Measurements from ENCODE around the gene SFXN5.
A peak's percentile ranks its signal among the peaks of the same experiment; 100 is the strongest.
"Not testable (repeated sequence)": the region's sequence is repeated elsewhere in the genome, so short reads cannot be mapped to it uniquely, and the experiment has no call there.

Gene SFXN5

GRCh38 chr2:73069041-73069854 is 2.3 kb downstream of the SFXN5 start:
- peak overlapping the region; percentile 85 for H3K4me3 ChIP-seq (ENCODE audit: insufficient read depth, low read length, poor library complexity, severe bottlenecking)

GRCh38 chr2:73068147-73068546 is 3.4 kb downstream of the SFXN5 start:
- H2AFZ ChIP-seq (ENCODE audit: low read depth, low read length, severe bottlenecking): no peak overlapping the region
- H3K79me2 ChIP-seq (ENCODE audit: insufficient read depth, low read length): peaks cover 44% of the 10 kb centered on the region
- no peak overlapping the region for H3K9ac ChIP-seq (ENCODE audit: low read length)
- no peak for TF ChIP-seq CTCF (IDR thresholded peaks at IDR 0.05; ENCODE audit: insufficient read depth, low read length, poor library complexity, severe bottlenecking)
- H3K9me2 ChIP-seq (replicated peaks; ENCODE audit: insufficient read depth, low read length): no peaks in the 10 kb centered on the region
- H3F3A ChIP-seq (ENCODE audit: insufficient read depth): peaks cover 8% of the 10 kb centered on the region
- H3K4me2 ChIP-seq (ENCODE audit: low read depth, low read length, poor library complexity, severe bottlenecking): no peak overlapping the region
- no peaks in the 10 kb centered on the region for H3K9me3 ChIP-seq (ENCODE audit: insufficient read depth, low read length)
- H3K27ac ChIP-seq (ENCODE audit: low read depth, low read length): no peak overlapping the region
- no peak overlapping the region for H3K4me3 ChIP-seq (ENCODE audit: insufficient read depth, low read length, poor library complexity, severe bottlenecking)
- H3K36me3 ChIP-seq (ENCODE audit: low read length): no peaks in the 10 kb centered on the region
- no peaks in the 10 kb centered on the region for H3K27me3 ChIP-seq (ENCODE audit: low read length)
- no peaks in the 10 kb centered on the region for H4K20me1 ChIP-seq (ENCODE audit: low read depth, low read length)

More at GRCh38 chr2:73069041-73069854, 2.3 kb downstream of the SFXN5 start:
- Histone ChIP-seq H2AFZ (ENCODE audit: low read depth, low read length, severe bottlenecking) (no peak overlapping the region), H3K79me2 (ENCODE audit: insufficient read depth, low read length) (peaks cover 35% of the 10 kb centered on the region), H3K9me2 (replicated peaks; ENCODE audit: insufficient read depth, low read length) (no peaks in the 10 kb centered on the region), H3F3A (ENCODE audit: insufficient read depth) (peaks cover 10% of the 10 kb centered on the region), H3K36me3 (ENCODE audit: low read length) (no peaks in the 10 kb centered on the region), H4K20me1 (ENCODE audit: low read depth, low read length) (no peaks in the 10 kb centered on the region), H3K27ac (ENCODE audit: low read depth, low read length) (no peak overlapping the region), H3K27me3 (ENCODE audit: low read length) (no peaks in the 10 kb centered on the region), H3K9me3 (ENCODE audit: insufficient read depth, low read length) (no peaks in the 10 kb centered on the region), H3K4me2 (ENCODE audit: low read depth, low read length, poor library complexity, severe bottlenecking) (peak overlapping the region; percentile 85), H3K9ac (ENCODE audit: low read length) (peak overlapping the region; percentile 98)
- TF ChIP-seq EZH2phosphoT487 (conservative IDR thresholded peaks at IDR 0.05; ENCODE audit: low read length): no peak
- TF ChIP-seq CTCF (IDR thresholded peaks at IDR 0.05; ENCODE audit: insufficient read depth, low read length, poor library complexity, severe bottlenecking): no peak

- Histone ChIP-seq H3K4me2 (ENCODE audit: low read depth, low read length, poor library complexity, severe bottlenecking) (no peak overlapping the region), H3K9ac (ENCODE audit: low read length) (no peak overlapping the region), H3K27ac (ENCODE audit: low read depth, low read length) (no peak overlapping the region), H3K27me3 (ENCODE audit: low read length) (no peaks in the 10 kb centered on the region), H2AFZ (ENCODE audit: low read depth, low read length, severe bottlenecking) (no peak overlapping the region), H3K9me2 (replicated peaks; ENCODE audit: insufficient read depth, low read length) (no peaks in the 10 kb centered on the region), H3K79me2 (ENCODE audit: insufficient read depth, low read length) (peaks cover 53% of the 10 kb centered on the region), H3F3A (ENCODE audit: insufficient read depth) (0 out of 2 replicates have a peak, but pooled peaks cover 2% of the 10 kb centered on the region), H4K20me1 (ENCODE audit: low read depth, low read length) (no peaks in the 10 kb centered on the region), H3K4me3 (ENCODE audit: insufficient read depth, low read length, poor library complexity, severe bottlenecking) (no peak overlapping the region), H3K9me3 (ENCODE audit: insufficient read depth, low read length) (no peaks in the 10 kb centered on the region), H3K36me3 (ENCODE audit: low read length) (no peaks in the 10 kb centered on the region)
- no peak for TF ChIP-seq CTCF (IDR thresholded peaks at IDR 0.05; ENCODE audit: insufficient read depth, low read length, poor library complexity, severe bottlenecking)
- TF ChIP-seq EZH2phosphoT487 (conservative IDR thresholded peaks at IDR 0.05; ENCODE audit: low read length): no peak
Observed at GRCh38 chr2:73067043-73067442, 4.5 kb downstream of the SFXN5 start.

- not testable (repeated sequence) for H3K9me2 ChIP-seq (replicated peaks; ENCODE audit: insufficient read depth, low read length); H3K4me3 ChIP-seq (ENCODE audit: insufficient read depth, low read length, poor library complexity, severe bottlenecking); H4K20me1 ChIP-seq (ENCODE audit: low read depth, low read length); H3K9me3 ChIP-seq (ENCODE audit: insufficient read depth, low read length); H3K4me2 ChIP-seq (ENCODE audit: low read depth, low read length, poor library complexity, severe bottlenecking); H3K36me3 ChIP-seq (ENCODE audit: low read length); H3K27ac ChIP-seq (ENCODE audit: low read depth, low read length); H3K9ac ChIP-seq (ENCODE audit: low read length); H3F3A ChIP-seq (ENCODE audit: insufficient read depth); H3K27me3 ChIP-seq (ENCODE audit: low read length); H2AFZ ChIP-seq (ENCODE audit: low read depth, low read length, severe bottlenecking)
- peaks cover 50% of the 10 kb centered on the region for H3K79me2 ChIP-seq (ENCODE audit: insufficient read depth, low read length)
Observed at GRCh38 chr2:73065070-73065469, 6.4 kb downstream of the SFXN5 start.
